Vagina (tissue), 2 donors: Measurements from ENCODE around the gene LMCD1. TPM values are rescaled to one million over a fixed set of nuclear protein-coding genes. Genes with fewer than 3 reads are reported as not detected.

Source experiments
- DNase-seq, 2 donors: peaks; one replicate each; pipeline ENCODE4 v3.0.0-alpha.2; 2017; ENCODE audit errors: extremely low spot score in 2 of 2
- H3K27ac ChIP-seq: fragments of 200-600 bp; sonication (generic); one replicate; pipeline ENCODE4 v1.5.1; 2019
- H3K27me3 ChIP-seq: fragments of 200-600 bp; sonication (generic); one replicate; pipeline ENCODE4 v1.5.1; 2019
- H3K36me3 ChIP-seq, 2 donors: fragments of 200-600 bp; sonication (generic); one replicate each; pipeline ENCODE4 v1.5.1; 2017 to 2019
- H3K4me1 ChIP-seq: fragments of 200-600 bp; sonication (generic); one replicate; pipeline ENCODE4 v1.5.1; 2019
- H3K4me3 ChIP-seq, 2 donors: fragments of 200-600 bp; sonication (generic); 1 replicate in 1 of 2; 2 replicates in 1 of 2; pipeline ENCODE4 v1.5.1; 2016 to 2019
- H3K9me3 ChIP-seq: fragments of 200-600 bp; sonication (generic); one replicate; pipeline ENCODE4 v1.5.1; 2019
- CTCF ChIP-seq, 3 experiments: fragments of 450-650 bp in 2 of 3; fragments of 200-600 bp in 1 of 3; sonication (generic) in 1 of 3; IDR thresholded peaks; one replicate each; pipeline ENCODE4 v1.5.1; 2017 to 2019; ENCODE audit warnings: antibody characterized with exemption in 3 of 3, mild to moderate bottlenecking in 2 of 3, moderate library complexity in 2 of 3
- POLR2A ChIP-seq, 2 donors: fragments of 450-650 bp; IDR thresholded peaks; one replicate each; pipeline ENCODE4 v1.6.1; 2017; ENCODE audit warnings: antibody characterized with exemption in 2 of 2, mild to moderate bottlenecking in 2 of 2, moderate library complexity in 2 of 2
- POLR2AphosphoS5 ChIP-seq, 2 donors: sonication (generic); formaldehyde crosslinking; IDR thresholded peaks; one replicate each; pipeline ENCODE4 v1.9.0; 2017; ENCODE audit warnings: antibody characterized with exemption in 2 of 2, mild to moderate bottlenecking in 2 of 2, low read depth in 1 of 2; ENCODE audit not compliant: insufficient read depth in 1 of 2
- intact Hi-C: fragments of 100-400 bp; cut with DNase I; formaldehyde crosslinking; loops from one replicate; pipeline ENCODE4 v1.15.1; 2023
- total RNA-seq: library from RNA; depleted of rRNA; stranded (reverse); fragments of >200 nt; gene quantifications from one replicate; pipeline ENCODE4 v1.2.3, GENCODE V29; 2016

Gene LMCD1
- total RNA-seq, 1 donor from 2014 or later: 78.3 TPM

GRCh38 chr3:8541486-8541885 lies 39.9 kb downstream of the LMCD1 start:
- no peak for DNase-seq
- peaks cover 7% of the 10 kb centered on the region for H3K4me1 ChIP-seq
- H3K27ac ChIP-seq: no peak overlapping the region
- no peaks in the 10 kb centered on the region for H3K27me3 ChIP-seq
- H3K36me3 ChIP-seq: peaks cover 0 to 8% of the 10 kb centered on the region in 2 donors
- TF ChIP-seq POLR2A (IDR thresholded peaks at IDR 0.05) (no peak), POLR2AphosphoS5 (IDR thresholded peaks at IDR 0.05; ENCODE audit: insufficient read depth in 1 of 2, low read depth in 1 of 2) (no peak), CTCF (IDR thresholded peaks at IDR 0.05) (no peak)
- intact Hi-C loops: no loop called here
- no peak overlapping the region for H3K4me3 ChIP-seq
- H3K9me3 ChIP-seq: no peaks in the 10 kb centered on the region

- TF ChIP-seq CTCF (IDR thresholded peaks at IDR 0.05) (no peak), POLR2A (IDR thresholded peaks at IDR 0.05) (no peak), POLR2AphosphoS5 (IDR thresholded peaks at IDR 0.05; ENCODE audit: insufficient read depth in 1 of 2, low read depth in 1 of 2) (no peak)
- H3K4me1 ChIP-seq: peaks cover 7% of the 10 kb centered on the region
- peak overlapping the region; percentile 4 for H3K27ac ChIP-seq
Measured at GRCh38 chr3:8542190-8543135, 40.8 kb downstream of the LMCD1 start.

GRCh38 chr3:8546609-8547008 lies 45.0 kb downstream of the LMCD1 start:
- no peaks in the 10 kb centered on the region for H3K27me3 ChIP-seq
- H3K4me1 ChIP-seq: peaks cover 18% of the 10 kb centered on the region
- TF ChIP-seq POLR2A (IDR thresholded peaks at IDR 0.05) (no peak), CTCF (IDR thresholded peaks at IDR 0.05) (no peak), POLR2AphosphoS5 (IDR thresholded peaks at IDR 0.05; ENCODE audit: insufficient read depth in 1 of 2, low read depth in 1 of 2) (no peak)
- intact Hi-C loops: no loop called here
- H3K4me3 ChIP-seq: no peak overlapping the region
- H3K27ac ChIP-seq: no peak overlapping the region
- DNase-seq: no peak
- no peaks in the 10 kb centered on the region for H3K36me3 ChIP-seq
- H3K9me3 ChIP-seq: no peaks in the 10 kb centered on the region

More at GRCh38 chr3:8542190-8543135, 40.8 kb downstream of the LMCD1 start:
- intact Hi-C loops: no loop called here
- Histone ChIP-seq H3K36me3 (peaks cover 0 to under 1% of the 10 kb centered on the region in 2 donors), H3K9me3 (no peaks in the 10 kb centered on the region), H3K27me3 (no peaks in the 10 kb centered on the region), H3K4me3 (no peak overlapping the region)
- no peak for DNase-seq

GRCh38 chr3:8548502-8549275 lies 47.1 kb downstream of the LMCD1 start:
- intact Hi-C loops: no loop called here
- H3K27me3 ChIP-seq: no peaks in the 10 kb centered on the region
- no peak overlapping the region for H3K4me3 ChIP-seq
- no peak overlapping the region for H3K27ac ChIP-seq
- no peak for TF ChIP-seq POLR2A (IDR thresholded peaks at IDR 0.05)
- TF ChIP-seq POLR2AphosphoS5 (IDR thresholded peaks at IDR 0.05; ENCODE audit: insufficient read depth in 1 of 2, low read depth in 1 of 2): no peak
- no peak for TF ChIP-seq CTCF (IDR thresholded peaks at IDR 0.05)
- no peaks in the 10 kb centered on the region for H3K9me3 ChIP-seq
- H3K4me1 ChIP-seq: peaks cover 36% of the 10 kb centered on the region
- no peaks in the 10 kb centered on the region for H3K36me3 ChIP-seq
- no peak for DNase-seq
